GM10266 (cell line): ENCODE data around the gene QRICH2.

Experiments used
- DNase-seq: peaks from one replicate; pipeline ENCODE4 v3.0.0; 2012; ENCODE audit errors: extremely low spot score
- TF ChIP-seq, protein P1 (sequence below): IDR thresholded peaks from 2 replicates; pipeline ENCODE4 v1.5.1; 2012; ENCODE audit warnings: mild to moderate bottlenecking, low read depth; ENCODE audit not compliant: control insufficient read depth, insufficient read depth; ENCODE audit errors: missing control alignments

The QRICH2 gene, protein sequence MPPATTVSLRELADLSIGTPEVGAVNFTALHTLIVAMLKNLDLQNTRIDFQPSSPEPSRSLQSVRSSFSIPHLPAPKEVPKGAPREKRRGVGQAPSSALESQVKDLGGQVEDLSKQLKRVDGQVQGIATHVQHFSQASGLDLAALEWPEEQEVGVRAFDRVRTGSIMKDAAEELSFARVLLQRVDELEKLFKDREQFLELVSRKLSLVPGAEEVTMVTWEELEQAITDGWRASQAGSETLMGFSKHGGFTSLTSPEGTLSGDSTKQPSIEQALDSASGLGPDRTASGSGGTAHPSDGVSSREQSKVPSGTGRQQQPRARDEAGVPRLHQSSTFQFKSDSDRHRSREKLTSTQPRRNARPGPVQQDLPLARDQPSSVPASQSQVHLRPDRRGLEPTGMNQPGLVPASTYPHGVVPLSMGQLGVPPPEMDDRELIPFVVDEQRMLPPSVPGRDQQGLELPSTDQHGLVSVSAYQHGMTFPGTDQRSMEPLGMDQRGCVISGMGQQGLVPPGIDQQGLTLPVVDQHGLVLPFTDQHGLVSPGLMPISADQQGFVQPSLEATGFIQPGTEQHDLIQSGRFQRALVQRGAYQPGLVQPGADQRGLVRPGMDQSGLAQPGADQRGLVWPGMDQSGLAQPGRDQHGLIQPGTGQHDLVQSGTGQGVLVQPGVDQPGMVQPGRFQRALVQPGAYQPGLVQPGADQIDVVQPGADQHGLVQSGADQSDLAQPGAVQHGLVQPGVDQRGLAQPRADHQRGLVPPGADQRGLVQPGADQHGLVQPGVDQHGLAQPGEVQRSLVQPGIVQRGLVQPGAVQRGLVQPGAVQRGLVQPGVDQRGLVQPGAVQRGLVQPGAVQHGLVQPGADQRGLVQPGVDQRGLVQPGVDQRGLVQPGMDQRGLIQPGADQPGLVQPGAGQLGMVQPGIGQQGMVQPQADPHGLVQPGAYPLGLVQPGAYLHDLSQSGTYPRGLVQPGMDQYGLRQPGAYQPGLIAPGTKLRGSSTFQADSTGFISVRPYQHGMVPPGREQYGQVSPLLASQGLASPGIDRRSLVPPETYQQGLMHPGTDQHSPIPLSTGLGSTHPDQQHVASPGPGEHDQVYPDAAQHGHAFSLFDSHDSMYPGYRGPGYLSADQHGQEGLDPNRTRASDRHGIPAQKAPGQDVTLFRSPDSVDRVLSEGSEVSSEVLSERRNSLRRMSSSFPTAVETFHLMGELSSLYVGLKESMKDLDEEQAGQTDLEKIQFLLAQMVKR (N-terminal part only)

DNA sequence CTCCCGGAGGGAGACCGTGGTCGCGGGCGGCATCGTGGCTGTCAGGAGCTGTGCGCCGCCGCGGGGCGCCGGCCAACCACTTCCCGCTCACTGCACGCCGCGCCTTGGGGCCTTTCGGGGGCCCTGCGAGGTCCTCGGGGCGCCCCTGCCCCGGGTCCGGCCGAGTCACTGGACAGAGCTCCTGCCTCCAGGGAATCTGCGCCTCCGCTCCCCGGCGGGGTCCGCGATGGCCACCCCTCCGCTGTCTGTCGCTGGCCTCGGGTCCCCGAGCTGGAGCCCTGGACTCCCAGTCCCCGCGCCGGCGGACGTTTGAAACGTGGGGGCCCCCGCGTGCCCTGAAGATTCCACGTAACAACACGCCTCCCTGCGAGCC lies at the start of gene QRICH2:
Gene QRICH2, minus strand, starts transcription at position 311 of the 373 bp plus-strand sequence. Its CDS starts 278 bp downstream, at position 33.
- DNase-seq: no peak
- TF ChIP-seq, protein P1, sequence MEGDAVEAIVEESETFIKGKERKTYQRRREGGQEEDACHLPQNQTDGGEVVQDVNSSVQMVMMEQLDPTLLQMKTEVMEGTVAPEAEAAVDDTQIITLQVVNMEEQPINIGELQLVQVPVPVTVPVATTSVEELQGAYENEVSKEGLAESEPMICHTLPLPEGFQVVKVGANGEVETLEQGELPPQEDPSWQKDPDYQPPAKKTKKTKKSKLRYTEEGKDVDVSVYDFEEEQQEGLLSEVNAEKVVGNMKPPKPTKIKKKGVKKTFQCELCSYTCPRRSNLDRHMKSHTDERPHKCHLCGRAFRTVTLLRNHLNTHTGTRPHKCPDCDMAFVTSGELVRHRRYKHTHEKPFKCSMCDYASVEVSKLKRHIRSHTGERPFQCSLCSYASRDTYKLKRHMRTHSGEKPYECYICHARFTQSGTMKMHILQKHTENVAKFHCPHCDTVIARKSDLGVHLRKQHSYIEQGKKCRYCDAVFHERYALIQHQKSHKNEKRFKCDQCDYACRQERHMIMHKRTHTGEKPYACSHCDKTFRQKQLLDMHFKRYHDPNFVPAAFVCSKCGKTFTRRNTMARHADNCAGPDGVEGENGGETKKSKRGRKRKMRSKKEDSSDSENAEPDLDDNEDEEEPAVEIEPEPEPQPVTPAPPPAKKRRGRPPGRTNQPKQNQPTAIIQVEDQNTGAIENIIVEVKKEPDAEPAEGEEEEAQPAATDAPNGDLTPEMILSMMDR: no peak

DNA sequence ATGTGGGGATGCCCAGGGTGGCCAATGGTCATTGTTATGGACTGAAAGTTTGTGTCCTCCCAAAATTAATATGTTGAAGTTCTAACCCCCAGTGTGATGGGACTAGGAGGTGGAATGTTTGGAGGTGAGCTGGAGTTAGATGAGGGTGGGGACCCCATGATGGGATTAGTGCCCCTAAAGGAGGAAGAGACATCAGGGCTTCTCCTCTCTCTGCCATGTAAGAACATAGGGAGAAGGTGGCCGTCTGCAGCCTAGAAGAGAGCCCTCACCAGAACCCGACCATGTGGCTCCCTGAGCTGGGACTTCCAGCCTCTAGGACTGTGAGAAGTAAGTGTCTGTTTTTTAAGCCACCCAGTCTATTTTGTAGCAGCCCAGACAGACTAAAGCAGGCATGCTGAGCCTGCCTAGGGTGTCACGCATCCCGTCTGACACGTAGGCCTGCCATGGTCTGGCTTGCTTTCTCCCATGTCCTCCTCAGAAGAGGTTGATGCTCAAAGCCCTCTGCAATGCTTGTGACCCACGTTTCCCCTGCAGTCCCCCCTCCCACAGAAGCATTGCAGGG lies 49.6 kb upstream of the QRICH2 start:
- TF ChIP-seq, protein P1: no peak
- no peak for DNase-seq

DNA sequence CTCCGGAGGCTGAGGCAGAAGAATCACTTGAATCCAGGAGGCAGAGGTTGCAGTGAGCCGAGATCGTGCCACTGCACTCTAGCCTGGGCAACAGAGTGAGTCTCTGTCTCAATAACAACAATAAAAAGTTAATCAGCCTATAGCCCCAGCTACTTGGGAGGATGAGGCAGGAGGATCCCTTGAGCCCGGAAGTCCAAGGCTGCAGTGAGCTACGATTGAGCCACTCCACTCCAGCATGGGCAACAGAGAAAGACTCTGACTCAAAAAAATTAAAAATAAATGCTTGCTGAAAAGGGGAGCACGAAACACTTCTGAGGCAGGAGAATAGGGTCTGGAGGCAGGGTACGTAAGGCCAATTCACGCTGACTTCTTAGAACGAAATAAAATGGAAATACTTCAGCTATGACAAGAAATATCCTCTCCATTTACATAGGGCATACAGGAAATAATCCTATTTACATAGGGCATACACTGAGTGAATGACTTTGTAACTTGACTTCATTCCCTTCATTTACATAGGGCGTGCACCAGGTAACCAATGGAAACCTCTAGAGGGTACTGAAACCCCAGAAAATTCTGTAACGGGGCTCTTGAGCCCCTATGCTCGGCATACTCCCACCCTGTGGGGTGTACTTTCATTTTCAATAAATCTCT lies 48.9 kb upstream of the QRICH2 start:
- TF ChIP-seq, protein P1: no peak
- no peak for DNase-seq

DNA sequence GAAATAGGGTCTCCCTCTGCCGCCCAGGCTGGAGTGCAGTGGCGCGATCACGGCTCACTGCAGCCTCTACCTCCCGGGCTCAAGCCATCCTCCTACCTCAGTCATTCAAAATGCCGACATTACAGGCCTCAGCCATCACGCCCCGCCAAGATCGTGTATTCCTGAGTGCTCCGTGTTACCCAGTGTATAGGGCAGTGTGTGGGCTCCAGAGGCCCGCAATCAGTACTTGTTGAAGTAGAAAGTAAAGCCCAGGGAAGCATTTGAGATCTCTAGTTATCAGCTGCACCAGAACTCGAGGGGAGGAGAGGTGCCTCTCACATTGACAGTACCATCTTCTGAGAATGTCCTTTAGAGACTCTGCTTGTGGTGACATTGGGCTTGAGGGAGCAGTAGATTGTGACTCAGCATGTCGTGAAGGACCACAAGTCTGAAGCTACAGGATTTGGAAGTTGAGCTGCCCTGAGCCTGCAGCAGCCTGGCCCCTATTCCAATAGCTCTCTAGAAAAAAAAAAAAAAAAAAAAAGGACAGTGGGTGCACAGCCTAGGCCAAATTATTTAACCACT lies 46.8 kb upstream of the QRICH2 start:
- DNase-seq: no peak
- TF ChIP-seq, protein P1: no peak

DNA sequence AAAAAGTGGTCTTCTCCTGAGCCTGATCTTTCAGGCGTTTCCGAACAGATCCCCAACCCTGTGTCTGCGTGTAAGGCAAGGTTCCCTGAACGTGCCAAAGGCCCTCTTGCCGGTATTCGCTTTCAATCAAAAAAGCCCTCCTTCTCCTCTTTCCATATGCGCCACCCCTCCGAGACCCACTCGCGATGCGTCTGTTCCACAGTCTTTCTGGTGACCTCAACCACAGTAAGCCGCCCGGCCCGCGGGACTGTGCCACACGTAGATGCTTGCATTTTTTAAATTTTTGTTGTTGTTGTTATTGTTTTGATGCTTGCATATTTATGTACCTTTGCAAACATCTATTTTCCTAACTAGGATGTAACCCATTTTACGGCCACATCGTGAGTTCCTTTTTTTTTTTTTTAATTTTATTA lies 46.2 kb upstream of the QRICH2 start:
- TF ChIP-seq, protein P1: no peak
- no peak for DNase-seq
